Activated T-helper 17 cell treated with anti-CD3 and anti-CD28 coated beads, Interleukin-2, amount 50 U/mL, for 72 hours (primary cell): ENCODE measurements around the gene USP27X. TPM values are rescaled to one million over a fixed set of nuclear protein-coding genes. Genes with fewer than 3 reads are reported as not detected.

Experiments used
- ATAC-seq: fragments of 150-1000 bp; cut with Tn5 transposase; replicated peaks from 2 replicates; pipeline ENCODE4 v1.10.0; 2021; ENCODE audit warnings: mild to moderate bottlenecking, moderate library complexity
- H3K27ac Mint-ChIP-seq: one replicate; pipeline ENCODE4 v1.8.0; 2022; ENCODE audit warnings: mixed read lengths
- H3K27me3 Mint-ChIP-seq: one replicate; pipeline ENCODE4 v1.8.0; 2022; ENCODE audit warnings: mixed read lengths
- H3K36me3 Mint-ChIP-seq: one replicate; pipeline ENCODE4 v1.8.0; 2022; ENCODE audit warnings: low read depth, mild to moderate bottlenecking, mixed read lengths
- H3K4me1 Mint-ChIP-seq: one replicate; pipeline ENCODE4 v1.8.0; 2022; ENCODE audit warnings: mixed read lengths
- H3K4me3 Mint-ChIP-seq: one replicate; pipeline ENCODE4 v1.8.0; 2022; ENCODE audit warnings: mild to moderate bottlenecking, mixed read lengths
- H3K9me3 Mint-ChIP-seq: one replicate; pipeline ENCODE4 v1.8.0; 2022; ENCODE audit warnings: mixed read lengths
- total RNA-seq, 2 donors: library from RNA; stranded (reverse); gene quantifications; one replicate each; pipeline ENCODE4 v1.2.3, GENCODE V29; 2022

The USP27X gene
- total RNA-seq, 2 donors from 2014 or later: 1.1 to 1.5 TPM

DNA sequence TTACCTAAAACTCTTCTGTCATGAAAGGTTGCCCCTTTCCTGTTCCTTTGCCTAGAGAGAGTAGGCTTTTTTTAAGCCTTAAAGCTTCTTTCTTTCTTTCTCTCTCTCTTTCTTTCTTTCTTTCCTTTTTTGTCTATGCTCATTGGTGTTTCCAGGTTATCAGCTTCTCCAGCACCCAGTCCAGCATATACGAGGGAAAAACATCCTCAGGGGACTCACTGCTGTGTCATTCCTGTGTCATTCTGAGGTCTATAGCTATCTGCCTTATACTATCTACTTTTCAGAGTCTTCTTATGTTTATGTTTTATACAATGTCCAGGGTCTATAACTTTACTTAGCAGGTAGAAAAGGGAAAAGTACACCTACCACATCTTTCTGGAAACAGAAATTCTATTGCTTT lies 10.5 kb upstream of the USP27X start:
- no peak for ATAC-seq
- H3K4me1 Mint-ChIP-seq: no peaks in the 10 kb centered on the region
- no peaks in the 10 kb centered on the region for H3K36me3 Mint-ChIP-seq
- H3K27me3 Mint-ChIP-seq: peaks cover 6% of the 10 kb centered on the region
- H3K4me3 Mint-ChIP-seq: no peak overlapping the region
- H3K27ac Mint-ChIP-seq: no peak overlapping the region
- no peaks in the 10 kb centered on the region for H3K9me3 Mint-ChIP-seq

DNA sequence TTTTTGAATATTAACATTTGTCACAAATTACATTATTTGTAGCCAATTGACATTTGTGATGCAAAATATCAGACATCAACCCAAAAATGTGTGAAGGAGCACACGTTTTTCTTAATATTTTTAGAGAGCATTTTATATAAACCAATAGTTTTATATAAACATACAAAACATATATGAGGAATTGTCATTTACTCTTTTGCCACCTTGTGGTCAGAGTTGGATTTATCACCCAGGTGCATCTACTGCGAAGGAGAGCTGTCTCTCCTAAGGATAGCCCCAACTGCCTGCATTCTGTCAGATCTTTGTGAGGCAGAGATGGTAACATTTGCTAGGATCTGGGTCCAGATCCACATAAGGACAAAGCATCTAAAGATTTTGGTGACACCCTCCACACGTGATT lies 2.5 kb upstream of the USP27X start:
- H3K9me3 Mint-ChIP-seq: no peaks in the 10 kb centered on the region
- no peaks in the 10 kb centered on the region for H3K27me3 Mint-ChIP-seq
- peaks cover 6% of the 10 kb centered on the region for H3K4me1 Mint-ChIP-seq
- no peaks in the 10 kb centered on the region for H3K36me3 Mint-ChIP-seq
- ATAC-seq: no peak
- no peak overlapping the region for H3K27ac Mint-ChIP-seq
- no peak overlapping the region for H3K4me3 Mint-ChIP-seq

DNA sequence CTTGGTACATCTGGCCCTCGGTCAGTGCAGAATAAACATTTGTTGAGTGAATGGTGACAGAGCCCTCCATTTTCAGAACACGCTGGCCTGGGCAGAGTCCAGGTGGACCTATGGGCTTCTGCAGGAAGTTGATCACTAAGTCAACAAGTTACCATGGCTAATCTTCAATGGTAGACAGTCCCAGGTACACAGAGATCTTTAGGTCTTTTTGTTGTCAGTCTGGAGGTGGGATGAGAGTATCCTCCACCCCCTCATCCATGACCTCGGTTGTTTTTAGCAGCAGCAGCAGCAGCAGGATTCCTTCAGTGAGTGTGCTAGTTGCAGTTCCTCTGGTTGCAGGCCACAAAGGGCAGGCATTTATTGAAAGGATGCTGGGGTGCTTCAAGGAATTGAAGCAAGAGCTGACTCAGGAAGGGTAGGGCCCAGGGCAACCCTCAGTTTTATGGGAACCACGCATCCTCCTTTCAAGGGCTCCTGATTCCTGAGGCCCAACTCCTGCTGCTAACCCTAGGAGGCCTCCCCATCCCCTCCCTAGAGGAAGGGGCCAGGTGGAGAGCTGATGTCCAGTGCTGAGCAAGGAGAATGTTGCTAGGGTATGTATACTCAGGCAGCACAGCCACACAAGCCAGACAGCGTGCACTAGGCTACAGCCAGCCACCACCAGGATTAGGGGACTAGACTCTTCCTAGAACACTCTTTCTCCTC lies 1.7 kb upstream of the USP27X start:
- no peaks in the 10 kb centered on the region for H3K36me3 Mint-ChIP-seq
- no peaks in the 10 kb centered on the region for H3K27me3 Mint-ChIP-seq
- ATAC-seq: no peak
- H3K4me1 Mint-ChIP-seq: peaks cover 6% of the 10 kb centered on the region
- no peaks in the 10 kb centered on the region for H3K9me3 Mint-ChIP-seq
- peak overlapping the region; percentile 16 for H3K4me3 Mint-ChIP-seq
- no peak overlapping the region for H3K27ac Mint-ChIP-seq

DNA sequence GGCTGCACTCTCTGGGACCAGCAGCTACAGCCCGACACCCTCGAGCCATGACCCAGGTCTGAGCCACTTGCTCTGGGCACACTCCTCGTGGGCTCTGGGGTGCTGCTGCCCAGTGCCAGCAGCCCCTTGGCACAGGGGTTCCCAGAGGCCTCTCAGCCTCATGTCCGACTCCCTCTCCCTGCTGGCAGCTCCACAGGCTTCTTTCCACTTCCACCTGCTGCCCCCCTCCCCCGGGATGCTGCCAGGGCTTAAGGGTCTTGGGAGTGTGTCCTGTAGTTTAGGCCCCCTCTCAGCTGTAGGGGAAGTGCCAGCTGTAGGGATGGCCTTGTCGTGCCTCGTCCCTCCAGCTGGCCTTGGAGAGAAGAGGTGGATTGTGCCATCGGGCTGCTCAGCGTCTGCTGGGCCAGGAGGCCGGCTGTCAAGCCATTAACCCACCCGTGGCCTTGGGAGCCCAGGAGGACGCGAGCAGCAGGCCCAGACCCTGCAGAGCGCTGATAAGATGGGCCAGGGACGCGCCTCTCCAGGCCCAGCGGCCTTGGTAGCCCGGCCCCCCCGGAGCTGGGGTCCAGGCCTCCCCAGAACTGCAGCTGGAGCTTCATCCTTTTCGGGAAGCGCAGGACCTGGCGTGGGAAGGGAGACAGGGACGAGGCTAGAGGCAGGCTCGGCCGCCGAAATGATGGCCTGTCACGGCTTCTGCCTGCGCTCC lies 1.0 kb upstream of the USP27X start:
- Mint-ChIP-seq H3K4me1 (peaks cover 6% of the 10 kb centered on the region), H3K27ac (no peak overlapping the region), H3K27me3 (no peaks in the 10 kb centered on the region), H3K4me3 (peak overlapping the region; percentile 70), H3K9me3 (no peaks in the 10 kb centered on the region), H3K36me3 (no peaks in the 10 kb centered on the region)
- ATAC-seq: no peak

DNA sequence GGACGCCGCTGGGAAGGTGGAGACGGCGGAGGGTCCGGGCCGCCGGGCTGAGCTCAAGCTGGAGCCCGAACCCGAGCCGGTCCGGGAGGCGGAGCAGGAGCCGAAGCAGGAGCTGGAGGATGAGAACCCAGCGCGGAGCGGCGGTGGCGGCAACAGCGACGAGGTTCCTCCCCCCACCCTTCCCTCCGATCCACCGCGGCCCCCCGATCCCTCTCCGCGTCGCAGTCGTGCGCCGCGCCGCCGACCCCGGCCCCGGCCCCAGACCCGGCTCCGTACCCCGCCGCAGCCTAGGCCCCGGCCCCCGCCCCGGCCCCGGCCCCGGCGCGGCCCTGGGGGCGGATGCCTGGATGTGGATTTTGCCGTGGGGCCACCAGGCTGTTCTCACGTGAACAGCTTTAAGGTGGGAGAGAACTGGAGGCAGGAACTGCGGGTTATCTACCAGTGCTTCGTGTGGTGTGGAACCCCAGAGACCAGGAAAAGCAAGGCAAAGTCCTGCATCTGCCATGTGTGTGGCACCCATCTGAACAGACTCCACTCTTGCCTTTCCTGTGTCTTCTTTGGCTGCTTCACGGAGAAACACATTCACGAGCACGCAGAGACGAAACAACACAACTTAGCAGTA lies 483 bp downstream of the USP27X start:
- peak overlapping the region; percentile 50 for H3K27ac Mint-ChIP-seq
- H3K27me3 Mint-ChIP-seq: no peaks in the 10 kb centered on the region

DNA sequence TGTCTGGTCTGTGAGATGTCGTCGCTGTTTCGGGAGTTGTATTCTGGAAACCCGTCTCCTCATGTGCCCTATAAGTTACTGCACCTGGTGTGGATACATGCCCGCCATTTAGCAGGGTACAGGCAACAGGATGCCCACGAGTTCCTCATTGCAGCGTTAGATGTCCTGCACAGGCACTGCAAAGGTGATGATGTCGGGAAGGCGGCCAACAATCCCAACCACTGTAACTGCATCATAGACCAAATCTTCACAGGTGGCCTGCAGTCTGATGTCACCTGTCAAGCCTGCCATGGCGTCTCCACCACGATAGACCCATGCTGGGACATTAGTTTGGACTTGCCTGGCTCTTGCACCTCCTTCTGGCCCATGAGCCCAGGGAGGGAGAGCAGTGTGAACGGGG lies 1.4 kb downstream of the USP27X start:
- no peaks in the 10 kb centered on the region for H3K36me3 Mint-ChIP-seq
- no peak overlapping the region for H3K27ac Mint-ChIP-seq
- H3K27me3 Mint-ChIP-seq: no peaks in the 10 kb centered on the region
- H3K4me3 Mint-ChIP-seq: peak overlapping the region; percentile 70
- ATAC-seq: no peak
- no peaks in the 10 kb centered on the region for H3K9me3 Mint-ChIP-seq
- peaks cover 10% of the 10 kb centered on the region for H3K4me1 Mint-ChIP-seq

More for the DNA sequence above, 483 bp downstream of the USP27X start:
- Mint-ChIP-seq H3K9me3 (no peaks in the 10 kb centered on the region), H3K36me3 (no peaks in the 10 kb centered on the region), H3K4me1 (peaks cover 10% of the 10 kb centered on the region), H3K4me3 (peak overlapping the region; percentile 70)
- peak; percentile 4 for ATAC-seq

DNA sequence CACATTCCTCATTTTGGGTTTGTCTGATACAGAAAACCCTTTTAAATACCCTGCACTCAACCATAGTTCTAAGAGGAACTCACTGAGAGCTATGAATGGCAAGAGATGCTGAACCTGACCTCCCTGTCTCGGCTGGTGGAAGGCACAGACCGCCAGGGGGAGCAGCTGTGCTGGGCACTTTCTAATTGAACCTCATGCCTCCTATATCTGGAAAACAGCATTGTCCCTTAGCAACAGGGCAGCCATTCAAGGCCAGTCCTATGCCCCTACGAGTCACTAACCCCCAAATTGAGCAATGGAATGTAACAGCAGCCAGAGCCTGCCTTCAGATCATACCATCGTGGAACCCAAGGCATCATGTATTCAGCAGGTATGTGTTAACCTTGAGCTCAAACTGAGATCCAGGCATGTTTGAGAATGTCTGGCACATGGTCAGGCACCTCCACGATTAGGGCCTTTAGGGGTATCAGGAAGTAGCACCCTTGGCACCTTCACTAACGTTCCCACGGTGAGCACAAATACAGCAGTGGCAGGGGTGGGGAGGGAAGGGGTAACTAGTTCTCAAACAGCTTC lies 5.1 kb downstream of the USP27X start:
- Mint-ChIP-seq H3K9me3 (no peaks in the 10 kb centered on the region), H3K4me3 (peak overlapping the region; percentile 30), H3K27me3 (no peaks in the 10 kb centered on the region), H3K36me3 (no peaks in the 10 kb centered on the region), H3K27ac (no peak overlapping the region), H3K4me1 (peaks cover 10% of the 10 kb centered on the region)
- ATAC-seq: peak; percentile 41

DNA sequence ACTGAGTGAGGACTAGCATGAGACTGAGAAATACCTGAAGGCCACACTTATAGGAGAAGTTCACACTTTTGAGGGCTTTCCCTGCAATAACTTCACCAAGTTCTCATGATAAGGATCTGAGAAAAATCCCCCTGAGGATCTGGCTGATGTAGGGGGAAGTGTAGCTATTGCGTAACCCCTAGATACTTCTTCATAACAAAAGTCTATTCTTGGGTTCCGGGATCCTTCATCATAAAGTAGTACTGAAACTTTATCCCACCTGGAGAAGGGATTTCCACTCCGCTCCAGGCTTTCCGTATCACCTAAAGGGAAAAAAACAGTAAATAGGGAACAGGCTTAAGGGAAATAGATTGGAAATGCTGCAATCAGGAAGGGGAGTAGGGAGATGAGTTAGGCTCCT lies 13.3 kb downstream of the USP27X start:
- Mint-ChIP-seq H3K27me3 (peaks cover 9% of the 10 kb centered on the region), H3K4me1 (no peaks in the 10 kb centered on the region)

DNA sequence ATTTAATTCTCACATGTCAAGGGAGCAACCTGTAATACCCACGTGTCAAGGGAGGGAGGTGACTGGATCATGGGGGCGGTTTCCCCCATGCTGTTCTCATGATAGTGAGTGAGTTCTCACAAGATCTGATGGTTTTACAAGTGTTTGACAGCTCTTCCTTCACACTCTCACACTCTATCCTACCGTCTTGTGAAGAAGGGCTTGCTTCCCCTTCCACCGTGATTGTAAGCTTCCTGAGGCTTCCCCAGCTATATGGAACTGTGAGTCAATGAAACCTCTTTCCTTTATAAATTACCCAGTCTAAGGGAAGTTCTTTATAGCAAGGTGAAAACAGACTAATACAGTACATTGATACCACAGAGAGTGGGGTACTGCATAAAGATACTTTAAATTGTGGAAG lies 17.7 kb downstream of the USP27X start:
- Mint-ChIP-seq H3K4me3 (no peak overlapping the region), H3K27me3 (peaks cover 13% of the 10 kb centered on the region), H3K9me3 (peaks cover 10% of the 10 kb centered on the region), H3K27ac (no peak overlapping the region), H3K36me3 (no peaks in the 10 kb centered on the region), H3K4me1 (no peaks in the 10 kb centered on the region)
- ATAC-seq: no peak

More for the DNA sequence above, 13.3 kb downstream of the USP27X start:
- no peak for ATAC-seq
- H3K36me3 Mint-ChIP-seq: no peaks in the 10 kb centered on the region
- no peak overlapping the region for H3K4me3 Mint-ChIP-seq
- H3K9me3 Mint-ChIP-seq: peaks cover 10% of the 10 kb centered on the region
- no peak overlapping the region for H3K27ac Mint-ChIP-seq

DNA sequence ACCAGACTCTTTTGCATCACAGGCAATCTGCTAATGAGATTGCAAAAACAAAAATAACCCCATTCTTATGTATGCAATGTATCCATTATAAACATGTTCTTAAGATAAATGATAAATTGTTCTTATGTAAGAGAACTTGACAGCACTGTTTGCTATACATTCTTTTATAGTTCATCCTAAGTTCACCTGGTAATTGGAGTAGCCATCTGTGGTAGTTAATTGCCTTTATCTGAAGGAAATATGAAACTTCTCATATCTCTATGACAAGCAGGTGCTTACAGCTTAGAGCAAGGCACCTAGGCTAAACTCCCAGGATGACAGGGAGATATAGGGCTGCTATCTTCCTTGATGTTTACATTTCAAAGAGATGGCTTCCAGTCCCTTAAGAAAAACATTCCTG lies 21.8 kb downstream of the USP27X start:
- Mint-ChIP-seq H3K27ac (no peak overlapping the region), H3K9me3 (peaks cover 10% of the 10 kb centered on the region), H3K4me1 (no peaks in the 10 kb centered on the region), H3K36me3 (no peaks in the 10 kb centered on the region), H3K27me3 (peaks cover 13% of the 10 kb centered on the region), H3K4me3 (no peak overlapping the region)
- no peak for ATAC-seq

DNA sequence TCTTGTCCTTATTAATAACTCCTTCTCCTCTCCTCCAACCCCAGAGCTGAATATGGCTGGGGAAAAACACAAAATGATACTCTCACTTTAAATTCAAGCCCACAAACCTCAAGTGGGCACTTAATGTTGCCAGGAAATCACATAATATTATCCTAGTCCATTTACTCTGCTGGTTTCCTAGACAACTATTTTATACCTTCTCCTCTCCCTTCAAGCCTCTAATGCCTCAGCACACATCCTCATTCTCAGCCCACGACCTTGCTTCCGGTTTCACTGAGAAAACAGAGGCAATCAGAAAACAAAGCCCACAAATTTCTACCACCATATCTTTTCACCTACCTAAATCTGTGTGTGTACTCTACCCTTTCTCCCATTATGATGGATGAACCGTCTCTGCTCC lies 31.1 kb downstream of the USP27X start:
- peaks cover 14% of the 10 kb centered on the region for H3K4me1 Mint-ChIP-seq
- H3K27me3 Mint-ChIP-seq: no peaks in the 10 kb centered on the region
- ATAC-seq: peak; percentile 23
- no peaks in the 10 kb centered on the region for H3K9me3 Mint-ChIP-seq
- H3K4me3 Mint-ChIP-seq: no peak overlapping the region
- peak overlapping the region; percentile 71 for H3K27ac Mint-ChIP-seq
- no peaks in the 10 kb centered on the region for H3K36me3 Mint-ChIP-seq

DNA sequence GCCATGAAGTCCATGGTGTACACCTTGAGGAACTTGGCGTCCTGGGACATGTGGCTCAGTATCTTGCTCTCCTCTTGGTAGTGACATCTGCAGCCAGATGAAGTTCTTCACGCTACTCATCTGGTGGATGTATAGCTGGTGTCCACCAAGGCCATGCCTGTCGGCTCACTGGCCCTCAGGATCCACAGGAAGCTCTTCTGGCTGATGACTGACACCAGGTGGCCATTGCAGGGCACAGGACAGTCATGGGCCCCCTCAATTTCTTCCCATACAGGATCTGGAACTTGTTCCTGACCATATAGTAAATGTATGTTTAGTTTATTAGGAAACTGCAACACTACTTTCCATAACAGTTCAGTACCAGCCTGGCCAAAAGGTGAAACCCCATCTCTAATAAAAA lies 32.8 kb downstream of the USP27X start:
- no peak for ATAC-seq
- Mint-ChIP-seq H3K4me1 (peaks cover 14% of the 10 kb centered on the region), H3K27me3 (no peaks in the 10 kb centered on the region), H3K27ac (no peak overlapping the region), H3K36me3 (no peaks in the 10 kb centered on the region), H3K4me3 (no peak overlapping the region), H3K9me3 (no peaks in the 10 kb centered on the region)

DNA sequence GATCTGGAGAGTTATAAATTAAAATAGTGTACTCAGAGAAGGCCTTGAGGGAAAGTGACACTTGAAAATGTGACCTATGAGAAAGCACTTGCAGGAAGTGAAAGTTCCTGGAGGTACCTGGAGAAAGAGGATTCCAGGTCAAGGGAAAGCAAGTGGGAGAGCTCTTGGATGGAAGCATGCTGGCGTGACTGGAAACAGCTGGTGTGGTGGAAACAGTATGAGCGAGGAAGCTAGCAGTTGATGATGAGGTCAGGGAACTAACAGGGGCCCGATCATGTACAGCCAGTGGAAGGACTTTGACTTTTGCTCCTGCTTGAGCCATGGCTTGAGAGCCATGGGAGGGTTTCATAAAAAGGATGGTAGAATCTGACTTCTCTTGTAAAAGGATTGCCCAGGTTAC lies 33.6 kb downstream of the USP27X start:
- no peak for ATAC-seq
- no peaks in the 10 kb centered on the region for H3K36me3 Mint-ChIP-seq
- no peak overlapping the region for H3K4me3 Mint-ChIP-seq
- peaks cover 14% of the 10 kb centered on the region for H3K4me1 Mint-ChIP-seq
- no peaks in the 10 kb centered on the region for H3K9me3 Mint-ChIP-seq
- no peak overlapping the region for H3K27ac Mint-ChIP-seq
- H3K27me3 Mint-ChIP-seq: no peaks in the 10 kb centered on the region

DNA sequence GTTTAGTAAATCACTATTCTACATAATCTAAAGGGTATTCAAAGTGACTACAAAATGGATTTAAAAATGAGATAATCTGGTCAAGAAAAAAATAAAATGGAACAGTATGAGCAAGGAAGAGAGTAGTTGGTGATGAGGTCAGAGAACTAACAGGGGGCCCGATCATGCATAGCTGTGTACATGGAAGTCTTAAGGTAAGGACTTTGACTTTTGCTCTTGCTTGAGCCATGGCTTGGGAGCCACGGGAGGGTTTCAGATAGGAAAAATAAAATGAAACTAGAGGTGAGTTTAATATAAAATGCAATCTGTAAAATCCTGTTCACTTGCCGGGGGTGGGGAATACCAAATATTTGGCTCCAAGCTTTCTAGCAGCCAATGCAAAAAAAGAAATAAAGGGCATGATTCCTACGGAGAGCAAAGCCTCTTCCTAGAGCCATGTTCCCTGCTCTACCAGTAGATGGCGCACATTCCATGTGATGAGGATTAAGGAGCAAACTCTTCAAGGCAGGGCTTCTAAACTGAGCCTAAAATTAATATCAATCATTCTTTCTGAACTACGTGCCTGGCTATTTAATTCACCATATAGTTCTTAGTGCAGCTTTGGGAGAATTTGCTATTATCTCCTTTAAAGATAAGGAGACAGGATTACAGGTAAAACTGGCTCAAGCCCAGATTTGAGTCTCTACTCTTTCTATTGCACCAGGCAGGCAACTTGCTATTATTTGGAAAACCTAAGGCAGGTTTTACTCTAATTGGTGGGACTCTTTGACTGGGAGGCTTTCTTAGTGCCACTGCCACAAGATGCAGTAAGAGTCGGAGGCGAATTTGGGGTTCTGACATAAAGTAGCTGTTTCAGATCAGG lies 36.3 kb downstream of the USP27X start:
- H3K27me3 Mint-ChIP-seq: no peaks in the 10 kb centered on the region
- H3K4me3 Mint-ChIP-seq: no peak overlapping the region
- H3K9me3 Mint-ChIP-seq: no peaks in the 10 kb centered on the region
- no peak overlapping the region for H3K27ac Mint-ChIP-seq
- H3K4me1 Mint-ChIP-seq: peaks cover under 1% of the 10 kb centered on the region
- H3K36me3 Mint-ChIP-seq: no peaks in the 10 kb centered on the region
- ATAC-seq: peak; percentile 59
